GM06990 (cell line): Measurements from ENCODE around the gene UQCC2.

Experiments used
- DNase-seq: peaks from one replicate; pipeline ENCODE4 v3.0.0-alpha.2; 2011; ENCODE audit not compliant: insufficient read length; ENCODE audit errors: extremely low read depth
- H3K27me3 ChIP-seq: replicated peaks from 2 replicates; pipeline ENCODE4 v1.6.0; 2011; ENCODE audit warnings: low read length; ENCODE audit not compliant: control insufficient read depth, insufficient read depth
- H3K36me3 ChIP-seq: 2 replicates; pipeline ENCODE4 v1.5.1; 2011; ENCODE audit warnings: low read length; ENCODE audit not compliant: control insufficient read depth, insufficient read depth
- H3K4me3 ChIP-seq: replicated peaks from 2 replicates; pipeline ENCODE4 v1.5.1; 2011; ENCODE audit warnings: low read depth, mild to moderate bottlenecking, control low read depth, low read length
- TF ChIP-seq, protein P1 (sequence below): IDR thresholded peaks from 2 replicates; pipeline ENCODE4 v1.5.1; 2011; ENCODE audit warnings: low read length, control low read depth, mild to moderate bottlenecking, inconsistent platforms; ENCODE audit not compliant: insufficient read depth, poor library complexity, severe bottlenecking

UQCC2 gene

DNA sequence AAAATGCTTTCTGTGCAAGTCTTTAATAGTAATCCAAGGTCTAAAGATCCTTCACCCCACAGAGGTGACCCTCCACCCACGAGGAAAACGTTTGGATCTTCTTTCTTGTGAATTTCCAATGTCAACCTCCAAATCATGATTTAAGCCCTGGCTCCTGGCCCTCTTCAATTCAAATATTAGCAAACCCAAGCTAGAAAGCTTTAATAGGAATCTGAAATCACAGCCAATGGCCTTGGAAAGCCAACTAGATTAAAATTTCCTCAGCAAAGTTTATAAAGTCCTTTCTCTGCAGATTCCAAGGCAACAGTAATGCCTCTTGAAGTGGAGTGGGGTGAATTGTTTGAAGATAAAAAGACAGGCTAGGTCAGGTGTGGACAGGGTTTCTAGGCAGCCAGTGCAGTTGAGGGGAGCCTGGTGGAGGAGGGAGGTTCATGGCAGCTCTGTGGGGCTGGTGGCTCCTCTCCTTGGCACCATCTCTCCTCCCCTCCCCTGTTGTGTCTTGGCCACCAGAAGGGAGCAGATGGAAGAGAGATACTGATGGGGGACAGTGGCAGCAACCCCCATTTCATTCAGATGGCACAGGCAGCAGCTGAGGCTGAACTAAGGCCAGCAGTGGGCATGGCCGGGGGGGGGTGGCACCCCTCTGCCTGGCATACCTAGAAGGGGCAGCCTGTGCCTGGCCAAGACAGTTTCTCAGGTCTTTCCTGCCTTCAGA lies 12.0 kb upstream of the UQCC2 start:
- Histone ChIP-seq H3K36me3 (no peaks in the 10 kb centered on the region), H3K27me3 (peaks cover 2% of the 10 kb centered on the region), H3K4me3 (no peak overlapping the region)
- TF ChIP-seq, protein P1, sequence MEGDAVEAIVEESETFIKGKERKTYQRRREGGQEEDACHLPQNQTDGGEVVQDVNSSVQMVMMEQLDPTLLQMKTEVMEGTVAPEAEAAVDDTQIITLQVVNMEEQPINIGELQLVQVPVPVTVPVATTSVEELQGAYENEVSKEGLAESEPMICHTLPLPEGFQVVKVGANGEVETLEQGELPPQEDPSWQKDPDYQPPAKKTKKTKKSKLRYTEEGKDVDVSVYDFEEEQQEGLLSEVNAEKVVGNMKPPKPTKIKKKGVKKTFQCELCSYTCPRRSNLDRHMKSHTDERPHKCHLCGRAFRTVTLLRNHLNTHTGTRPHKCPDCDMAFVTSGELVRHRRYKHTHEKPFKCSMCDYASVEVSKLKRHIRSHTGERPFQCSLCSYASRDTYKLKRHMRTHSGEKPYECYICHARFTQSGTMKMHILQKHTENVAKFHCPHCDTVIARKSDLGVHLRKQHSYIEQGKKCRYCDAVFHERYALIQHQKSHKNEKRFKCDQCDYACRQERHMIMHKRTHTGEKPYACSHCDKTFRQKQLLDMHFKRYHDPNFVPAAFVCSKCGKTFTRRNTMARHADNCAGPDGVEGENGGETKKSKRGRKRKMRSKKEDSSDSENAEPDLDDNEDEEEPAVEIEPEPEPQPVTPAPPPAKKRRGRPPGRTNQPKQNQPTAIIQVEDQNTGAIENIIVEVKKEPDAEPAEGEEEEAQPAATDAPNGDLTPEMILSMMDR = no peak
- no peak for DNase-seq

DNA sequence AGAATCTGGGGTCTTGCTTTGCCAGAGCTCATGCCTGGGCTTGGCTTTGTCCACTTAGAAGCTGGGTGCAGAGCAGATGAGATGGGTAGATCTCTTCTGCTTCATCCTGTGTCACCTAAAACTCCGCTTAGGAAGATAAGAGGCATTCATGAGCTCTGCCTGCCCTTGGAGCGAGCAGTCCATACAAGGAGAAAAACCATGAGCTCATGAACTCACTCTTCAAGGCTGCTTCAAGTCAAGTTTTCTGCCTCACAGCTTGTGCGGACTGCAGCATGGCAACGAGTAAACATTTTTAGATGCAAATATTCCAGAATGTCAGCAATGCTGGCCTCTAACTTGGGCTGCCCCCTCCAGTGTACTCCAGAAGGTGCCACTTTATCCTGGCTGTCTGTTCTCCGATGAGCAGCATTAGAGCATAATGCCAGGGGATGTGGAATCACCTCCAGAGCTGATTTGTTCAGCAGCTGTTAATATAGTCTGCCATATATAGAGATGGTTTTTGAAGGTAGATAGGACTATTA lies 10.7 kb upstream of the UQCC2 start:
- TF ChIP-seq, protein P1 = no peak
- DNase-seq = no peak
- Histone ChIP-seq H3K4me3 (no peak overlapping the region), H3K27me3 (peaks cover 2% of the 10 kb centered on the region), H3K36me3 (no peaks in the 10 kb centered on the region)

DNA sequence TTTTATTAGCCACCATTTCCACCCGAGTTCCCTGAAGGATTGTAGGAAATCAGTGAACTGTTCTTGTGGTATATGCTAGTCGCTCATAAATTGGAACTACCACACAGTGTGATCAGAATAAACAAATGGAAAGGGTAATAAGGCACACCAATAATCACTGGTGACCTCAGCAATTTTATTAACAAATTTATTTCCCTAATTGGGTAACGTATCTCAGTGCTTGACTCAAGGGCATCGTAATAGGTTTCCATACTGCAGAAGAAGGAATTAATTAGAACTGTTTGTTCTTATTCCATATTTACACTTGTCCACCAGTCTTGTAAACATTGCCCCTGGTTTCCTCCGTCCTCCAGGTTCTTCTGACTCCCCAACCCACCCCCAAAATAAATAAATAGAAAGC lies 10.0 kb upstream of the UQCC2 start:
- H3K36me3 ChIP-seq = no peaks in the 10 kb centered on the region
- H3K27me3 ChIP-seq = peaks cover 2% of the 10 kb centered on the region
- no peak for DNase-seq
- TF ChIP-seq, protein P1 = no peak
- no peak overlapping the region for H3K4me3 ChIP-seq

DNA sequence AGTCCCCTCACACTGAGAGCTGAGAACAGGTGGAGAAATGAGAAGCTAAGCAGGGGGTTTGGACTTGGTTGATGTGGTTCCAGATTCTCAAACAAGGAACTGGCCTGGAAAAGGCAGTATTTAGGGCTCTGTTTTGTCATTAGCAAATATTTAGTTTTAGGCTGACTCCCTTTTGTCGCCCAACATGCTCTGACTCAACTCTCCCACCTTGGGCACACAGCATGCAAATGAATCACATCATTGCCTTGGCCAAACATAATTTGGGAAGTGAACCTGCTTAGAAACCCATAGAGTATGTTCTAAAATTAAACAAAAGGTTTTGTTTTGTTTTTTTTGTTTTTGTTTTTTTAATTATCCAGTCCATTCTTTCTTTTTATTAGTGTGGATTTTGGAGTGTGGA lies 9.5 kb upstream of the UQCC2 start:
- no peak overlapping the region for H3K4me3 ChIP-seq
- no peak for DNase-seq
- H3K27me3 ChIP-seq = peaks cover 2% of the 10 kb centered on the region
- no peaks in the 10 kb centered on the region for H3K36me3 ChIP-seq
- TF ChIP-seq, protein P1 = no peak

DNA sequence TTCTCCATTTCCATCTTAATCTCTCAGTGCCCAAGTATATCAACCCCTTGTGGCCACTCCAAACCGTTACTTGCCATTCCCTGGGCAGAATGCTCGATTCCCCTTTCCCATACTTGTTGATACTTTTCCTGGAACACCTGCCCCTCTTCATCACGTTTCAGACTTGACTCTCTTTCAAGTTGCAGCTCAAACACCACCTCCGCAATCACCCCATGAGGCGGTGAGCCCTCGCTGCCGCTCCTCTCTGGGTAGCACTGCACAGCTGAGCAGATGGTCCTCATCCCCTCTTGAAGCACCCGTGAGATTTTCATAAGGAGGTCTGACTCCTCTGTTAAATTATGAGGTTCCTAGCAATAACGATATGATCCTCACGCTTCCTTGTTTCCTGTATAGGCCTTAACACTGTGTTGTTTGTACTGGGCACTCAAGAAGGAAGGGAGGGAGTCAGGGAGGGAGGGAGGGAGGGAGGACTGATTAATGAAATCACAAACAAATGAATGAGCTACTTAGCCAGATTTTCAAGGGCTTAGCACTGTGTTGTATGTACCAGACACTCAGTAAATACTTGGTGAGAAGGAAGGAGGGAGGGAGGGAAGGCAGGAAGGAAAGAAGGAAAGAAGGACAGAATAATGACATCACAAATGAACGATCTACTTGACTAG lies 8.0 kb upstream of the UQCC2 start:
- peaks cover 2% of the 10 kb centered on the region for H3K27me3 ChIP-seq
- no peak for DNase-seq
- H3K36me3 ChIP-seq = no peaks in the 10 kb centered on the region
- H3K4me3 ChIP-seq = no peak overlapping the region
- TF ChIP-seq, protein P1 = no peak

DNA sequence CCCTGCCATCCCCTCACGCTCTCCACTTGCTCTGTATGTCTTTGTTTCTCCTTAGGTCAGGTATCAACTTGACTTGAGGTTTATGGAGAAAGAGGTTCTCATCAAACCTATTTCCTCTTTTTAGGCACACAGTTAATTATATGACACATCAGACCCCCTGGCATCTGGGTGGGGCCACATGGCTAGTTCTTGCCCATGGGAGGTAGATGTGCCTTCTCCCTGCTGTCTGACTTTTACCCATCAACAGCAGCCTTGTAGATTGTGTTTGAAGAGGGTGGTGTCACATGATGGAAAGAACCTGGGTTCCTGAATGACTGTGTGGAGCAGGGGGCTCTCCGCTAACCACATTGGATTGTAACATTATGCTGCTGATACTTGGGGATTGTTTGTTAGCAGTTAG lies 7.2 kb upstream of the UQCC2 start:
- Histone ChIP-seq H3K4me3 (no peak overlapping the region), H3K27me3 (peaks cover 1% of the 10 kb centered on the region), H3K36me3 (no peaks in the 10 kb centered on the region)
- TF ChIP-seq, protein P1 = no peak
- DNase-seq = no peak
